GM19240 (cell line): ENCODE measurements around the gene APH1B.

Source experiments
- DNase-seq: peaks from one replicate; pipeline ENCODE4 v3.0.0; 2011; ENCODE audit warnings: low spot score; ENCODE audit not compliant: insufficient read length

APH1B gene

DNA sequence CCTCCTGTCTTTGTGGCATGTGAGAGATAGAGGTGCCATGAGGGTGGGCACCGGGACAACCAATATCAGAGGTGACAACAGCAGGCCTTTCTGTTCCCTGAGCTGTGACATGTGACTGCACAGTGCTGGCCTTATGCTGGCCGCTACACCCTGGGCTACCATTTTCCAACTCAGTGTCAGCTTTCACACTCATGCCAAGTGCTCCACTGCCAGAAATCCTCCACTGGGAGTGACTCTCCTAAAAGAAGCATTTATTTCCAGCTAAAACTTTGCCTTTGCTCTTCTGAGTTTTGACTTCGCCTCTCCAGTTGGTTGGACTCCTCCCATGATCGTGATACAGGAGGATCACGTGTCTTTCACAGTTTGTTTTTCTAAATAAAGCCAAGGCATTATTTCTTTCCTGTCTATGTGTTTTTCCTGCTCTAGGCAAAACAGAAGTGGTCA is 72.8 kb downstream of the APH1B start:
- DNase-seq = no peak

DNA sequence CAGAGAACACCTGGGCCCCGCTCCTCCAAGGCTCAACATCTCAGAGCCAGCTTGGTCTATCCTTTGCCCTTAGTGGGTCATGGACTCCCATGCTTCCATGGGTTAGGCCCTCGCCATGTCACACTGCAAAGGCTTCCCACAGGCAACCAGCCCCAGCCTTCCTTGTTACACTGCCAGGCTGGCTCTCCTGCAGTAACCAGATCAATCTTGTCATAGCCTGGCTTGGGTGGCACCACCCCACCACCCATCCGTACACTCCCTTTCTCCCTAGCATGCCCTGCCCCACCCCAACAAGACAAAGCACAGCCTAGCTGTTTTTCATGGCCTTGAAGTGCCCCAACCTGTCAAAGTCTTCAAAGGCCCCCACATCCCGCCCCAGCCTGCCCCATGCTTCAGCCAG is 73.8 kb downstream of the APH1B start:
- DNase-seq = no peak

DNA sequence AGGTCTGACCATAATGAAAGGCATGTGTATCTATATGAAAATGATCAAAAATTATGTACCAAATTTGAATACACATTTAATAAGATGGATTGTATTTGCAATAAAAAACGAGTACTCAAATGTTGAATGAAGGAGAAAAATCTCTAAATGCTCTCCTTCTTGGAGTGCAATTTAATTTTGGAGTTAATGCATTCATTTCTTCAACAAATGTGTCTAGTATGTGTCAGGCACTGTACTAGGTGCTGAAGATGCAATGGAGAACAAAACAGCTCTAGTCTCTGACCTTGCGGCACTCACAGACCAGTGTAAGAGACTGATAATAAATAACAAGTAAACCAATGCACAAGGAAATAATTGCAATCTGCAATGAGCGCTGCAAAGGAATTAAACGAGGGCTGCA is 75.4 kb downstream of the APH1B start:
- no peak for DNase-seq

DNA sequence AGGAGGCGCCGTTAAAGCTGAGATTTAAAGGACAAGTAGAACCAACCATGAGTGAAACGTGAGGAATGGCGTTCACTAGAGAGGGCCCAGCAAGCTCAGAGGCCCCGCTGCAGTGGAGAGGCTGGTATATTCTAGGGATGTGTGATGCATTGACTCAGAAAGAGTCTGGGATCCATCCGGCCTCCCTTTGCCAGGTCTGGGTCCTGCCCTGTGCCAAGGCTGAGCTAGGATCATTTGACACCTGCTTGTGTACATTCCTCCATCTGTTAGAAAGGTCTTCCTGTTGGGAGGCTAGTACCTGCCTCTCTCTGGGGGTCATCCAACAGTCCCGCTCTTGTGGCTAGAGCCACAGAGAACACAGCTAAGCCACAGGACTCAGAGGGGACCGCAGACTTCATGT is 75.9 kb downstream of the APH1B start:
- no peak for DNase-seq

DNA sequence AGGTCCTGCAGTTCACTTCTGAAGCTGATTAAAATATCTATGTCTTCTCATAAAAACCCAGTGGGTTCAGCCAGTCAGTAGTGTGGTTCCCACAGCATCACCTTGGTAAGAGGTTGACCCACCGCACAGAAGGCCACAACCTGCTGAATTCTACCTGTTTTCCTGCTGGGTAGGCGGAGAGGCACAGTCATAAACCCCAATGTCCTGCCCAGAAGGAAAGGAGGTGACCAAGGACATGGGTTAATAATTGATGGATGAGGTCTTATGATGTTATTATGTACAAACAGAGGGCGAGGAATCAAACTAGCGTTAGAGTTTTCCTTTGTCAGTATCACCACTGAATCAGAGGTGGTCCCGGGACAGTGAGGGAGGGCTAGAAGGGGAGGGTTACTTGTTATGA is 76.5 kb downstream of the APH1B start:
- no peak for DNase-seq

DNA sequence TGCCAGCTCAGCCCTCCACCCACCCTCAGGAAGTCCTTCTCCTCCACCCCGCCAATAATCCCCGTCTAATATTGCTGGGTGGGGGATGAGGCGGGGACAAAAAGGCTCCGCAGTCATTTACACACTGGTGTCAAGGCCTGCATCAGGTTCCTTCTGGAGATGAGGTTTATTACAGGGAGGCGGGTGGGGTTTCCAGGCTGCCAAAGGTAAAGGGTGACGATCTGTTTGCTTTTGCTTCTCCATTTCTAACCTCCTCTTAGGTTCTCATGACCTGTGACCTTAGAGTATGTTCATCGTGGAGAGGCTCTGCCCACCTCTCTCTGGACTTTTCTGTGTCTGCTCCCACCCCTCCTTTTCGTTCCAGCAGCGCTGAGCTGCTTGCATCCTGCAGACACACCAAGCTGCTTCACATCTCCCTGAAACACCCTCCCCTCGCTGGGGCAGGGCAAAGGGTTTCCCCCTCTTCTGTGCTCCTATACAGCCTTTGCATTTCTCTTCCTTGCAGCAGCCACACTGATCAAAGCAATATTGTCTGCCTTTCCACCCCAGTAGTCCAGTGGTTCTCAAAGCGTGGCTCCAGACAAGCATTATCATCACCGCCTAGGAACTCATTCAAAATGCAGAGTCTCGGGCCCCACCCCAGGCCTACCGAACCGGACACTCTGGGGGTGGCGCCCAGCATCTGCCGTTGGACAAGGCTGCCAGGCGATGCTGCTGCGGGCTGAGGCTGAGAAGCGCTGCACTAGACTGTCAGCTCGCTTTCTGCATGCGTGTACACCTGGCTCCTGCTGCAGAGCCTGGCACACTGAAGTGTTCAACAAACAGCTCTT is 77.6 kb downstream of the APH1B start:
- no peak for DNase-seq

DNA sequence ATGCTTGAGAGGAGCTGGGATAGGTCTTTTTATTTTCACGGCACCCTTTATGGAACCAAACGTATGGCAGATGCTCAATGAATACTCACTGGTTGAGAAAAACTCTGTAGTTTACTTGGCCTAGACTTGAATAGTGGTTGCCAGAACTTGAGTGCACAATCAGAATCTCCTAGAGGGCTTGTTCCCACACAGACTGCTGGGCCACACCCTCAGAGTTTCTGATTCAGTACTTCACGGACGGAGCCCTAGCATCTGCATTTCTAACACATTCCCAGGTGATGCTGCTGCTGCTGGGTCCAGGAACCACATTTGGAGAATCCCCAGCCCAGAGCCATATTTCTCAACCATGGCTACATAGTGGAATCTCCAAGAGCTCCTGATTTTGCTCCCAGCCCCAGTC is 79.7 kb downstream of the APH1B start:
- no peak for DNase-seq

DNA sequence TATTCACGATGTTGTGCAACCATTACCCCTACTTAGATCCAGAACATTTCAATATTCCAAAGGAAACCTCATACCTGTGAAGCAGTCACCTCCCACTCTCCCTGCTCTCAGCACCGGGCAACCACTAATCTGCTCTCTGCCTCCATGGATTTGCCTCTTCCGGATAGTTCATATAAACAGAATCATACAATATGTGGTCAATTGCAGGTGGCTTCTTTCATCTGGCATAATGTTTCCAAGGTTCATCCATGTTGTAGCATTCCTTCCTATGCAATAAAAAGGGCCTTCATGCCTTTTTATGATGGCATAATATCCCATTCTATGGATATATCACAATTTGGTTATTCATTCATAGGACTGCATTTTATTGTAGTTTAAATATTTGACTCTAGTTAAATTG is 80.3 kb downstream of the APH1B start:
- DNase-seq = no peak

DNA sequence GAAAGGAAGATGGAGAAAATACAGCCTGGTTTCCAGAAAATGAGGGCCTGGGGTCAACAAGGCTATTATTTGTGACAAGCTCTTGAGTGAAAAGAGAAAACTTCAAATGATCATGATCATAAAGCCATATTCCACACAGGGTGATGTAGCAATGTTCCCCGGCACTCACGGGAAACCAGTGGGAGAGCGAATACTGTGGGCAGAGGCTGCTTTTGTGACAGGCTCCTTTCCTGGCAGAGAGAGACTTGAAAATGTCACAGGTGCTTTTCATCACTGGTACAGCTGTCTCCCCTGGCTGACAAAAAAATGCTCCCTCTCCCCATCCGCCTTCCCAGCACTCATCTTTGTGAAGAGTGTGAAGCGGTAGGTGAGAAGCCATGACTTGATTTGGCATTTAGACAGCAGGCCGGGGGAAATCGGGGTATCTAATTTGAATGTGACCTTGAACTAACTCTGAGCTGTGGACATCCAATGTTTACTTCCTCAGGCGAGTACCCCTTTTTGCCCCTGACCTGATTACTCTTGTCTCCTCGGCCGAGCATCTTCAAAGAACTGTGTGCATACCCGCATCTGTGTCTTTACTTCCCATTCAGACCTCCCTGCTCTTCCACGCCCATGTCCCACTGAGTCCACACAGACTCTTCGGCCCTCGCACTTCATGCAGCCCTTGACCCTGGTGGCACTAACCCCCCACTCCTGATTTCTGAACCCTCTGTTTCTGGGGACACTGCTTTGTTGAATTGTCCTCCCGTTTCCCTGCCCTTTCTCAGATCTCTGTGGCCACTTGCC is 81.0 kb downstream of the APH1B start:
- no peak for DNase-seq
